ENCODE data around the gene PDE6C. TPM values are rescaled to one million over a fixed set of nuclear protein-coding genes. Genes with fewer than 3 reads are reported as not detected.

The PDE6C gene
- total RNA-seq, 1 experiment from 2014 or later = not detected

- Histone ChIP-seq H3K23me2 (ENCODE audit: insufficient read length, low read depth, low read length, poor library complexity, severe bottlenecking) (peaks cover 20% of the 10 kb centered on the region), H3K27me3 (ENCODE audit: insufficient read depth, low read length) (no peaks in the 10 kb centered on the region), H4K91ac (ENCODE audit: insufficient read length, low read depth, low read length) (no peak overlapping the region), H2BK12ac (ENCODE audit: insufficient read length, low read depth, low read length) (no peak overlapping the region), H3K14ac (ENCODE audit: insufficient read depth, low read length) (no peak overlapping the region), H3K9me3 (ENCODE audit: control insufficient read depth, low read depth, low read length) (no peaks in the 10 kb centered on the region), H3K4me1 (ENCODE audit: insufficient read depth, low read length) (no peaks in the 10 kb centered on the region; the same call in 1 of the 2 replicates), H2BK15ac (ENCODE audit: low read depth, low read length) (no peak overlapping the region), H4K5ac (ENCODE audit: insufficient read length, low read depth, low read length) (peak overlapping the region; percentile 12), H2BK120ac (ENCODE audit: low read depth, low read length, poor library complexity, severe bottlenecking) (no peak overlapping the region), H4K20me1 (ENCODE audit: control insufficient read depth, insufficient read depth, insufficient read length) (no peaks in the 10 kb centered on the region), H4K8ac (replicated peaks; ENCODE audit: insufficient read length, low read depth, low read length) (no peak overlapping the region), H2AK5ac (ENCODE audit: insufficient read length, low read length) (no peak overlapping the region), H2BK20ac (ENCODE audit: low read depth, low read length, poor library complexity, severe bottlenecking) (no peak overlapping the region), H3K4ac (ENCODE audit: low read depth, low read length) (no peak overlapping the region), H3K4me2 (ENCODE audit: insufficient read depth, insufficient read length, low read length) (peak overlapping the region; percentile 98), H3K79me2 (ENCODE audit: insufficient read depth, low read length) (no peaks in the 10 kb centered on the region), H3T11ph (ENCODE audit: low read length) (no peak overlapping the region), H2AFZ (ENCODE audit: low read length) (peak overlapping the region; percentile 93), H3K23ac (ENCODE audit: insufficient read length, low read depth, low read length) (no peak overlapping the region), H3K18ac (ENCODE audit: insufficient read length, low read depth, low read length) (no peak overlapping the region), H2BK5ac (ENCODE audit: insufficient read length, low read length) (no peak overlapping the region), H3K56ac (ENCODE audit: insufficient read length, low read depth, low read length) (no peak overlapping the region), H3K9ac (ENCODE audit: extremely low read depth, insufficient read length, low read length) (peak overlapping the region; percentile 86), H3K79me1 (ENCODE audit: insufficient read depth, low read depth, low read length, poor library complexity, severe bottlenecking) (no peaks in the 10 kb centered on the region), H3K27ac (ENCODE audit: insufficient read length, low read depth, low read length) (peak overlapping the region; percentile 28)
- no CpG with 5 or more reads among the region's 12 CpGs for WGBS (ENCODE audit: extremely low coverage, insufficient read length, low lambda C conversion rate)
- Mint-ChIP-seq H3K4me3 (no peak overlapping the region), H3K27me3 (ENCODE audit: low read depth) (no peaks in the 10 kb centered on the region), H3K27ac (no peak overlapping the region), H3K4me1 (peaks cover 11 to 18% of the 10 kb centered on the region in 2 experiments; a peak in 3 of 4 replicates), H3K9me3 (no peaks in the 10 kb centered on the region), H3K36me3 (ENCODE audit: insufficient read depth in 1 of 3, low read depth in 3 of 3) (peaks cover 0 to 10% (median 10%) of the 10 kb centered on the region in 3 experiments; a peak in 5 of 7 replicates)
- TF ChIP-seq CTCF (conservative IDR thresholded peaks at IDR 0.05) = no peak
- DNase-seq = no peak
These were observed 90.7 kb downstream of the PDE6C start for GRCh38 chr10:93703066-93703465.

Data from H9 (cell line).